Ishikawa (cell line): Measurements from ENCODE around the gene SYT8.

Experiments used
- CEBPB ChIP-seq: IDR thresholded peaks from 2 replicates; pipeline ENCODE4 v1.6.1; 2012
- CREB1 ChIP-seq: IDR thresholded peaks from 2 replicates; pipeline ENCODE4 v1.6.1; 2012; ENCODE audit warnings: low read depth
- EGR1 ChIP-seq: IDR thresholded peaks from 2 replicates; pipeline ENCODE4 v1.6.1; 2012
- EP300 ChIP-seq: IDR thresholded peaks from 2 replicates; pipeline ENCODE4 v1.6.1; 2012; ENCODE audit warnings: borderline replicate concordance
- FOXM1 ChIP-seq: IDR thresholded peaks from 2 replicates; pipeline ENCODE4 v1.6.1; 2012; ENCODE audit warnings: low read depth, borderline replicate concordance
- MAX ChIP-seq: IDR thresholded peaks from 2 replicates; pipeline ENCODE4 v1.6.1; 2012
- NFIC ChIP-seq: IDR thresholded peaks from 2 replicates; pipeline ENCODE4 v1.6.1; 2012
- RAD21 ChIP-seq: IDR thresholded peaks from 2 replicates; pipeline ENCODE4 v1.6.1; 2012; ENCODE audit warnings: low read depth
- REST ChIP-seq: IDR thresholded peaks from 2 replicates; pipeline ENCODE4 v1.6.1; 2012; ENCODE audit warnings: low read depth, mild to moderate bottlenecking
- TAF1 ChIP-seq: IDR thresholded peaks from 2 replicates; pipeline ENCODE4 v1.6.1; 2012; ENCODE audit warnings: low read depth, mild to moderate bottlenecking
- TEAD4 ChIP-seq: IDR thresholded peaks from 2 replicates; pipeline ENCODE4 v1.6.1; 2012
- USF1 ChIP-seq: IDR thresholded peaks from 2 replicates; pipeline ENCODE4 v1.6.1; 2012
- YY1 ChIP-seq: IDR thresholded peaks from 2 replicates; pipeline ENCODE4 v1.6.1; 2012; ENCODE audit warnings: low read depth

GRCh38 chr11:1862588-1863351, 28.0 kb downstream of the SYT8 start:
- TF ChIP-seq REST (no peak), EGR1 (no peak), RAD21 (no peak), EP300 (no peak), CEBPB (no peak), NFIC (no peak), FOXM1 (no peak), YY1 (no peak), MAX (no peak), USF1 (no peak), CREB1 (no peak), TAF1 (no peak), TEAD4 (no peak)
